ENCODE data around the gene CNGB1.

DNA sequence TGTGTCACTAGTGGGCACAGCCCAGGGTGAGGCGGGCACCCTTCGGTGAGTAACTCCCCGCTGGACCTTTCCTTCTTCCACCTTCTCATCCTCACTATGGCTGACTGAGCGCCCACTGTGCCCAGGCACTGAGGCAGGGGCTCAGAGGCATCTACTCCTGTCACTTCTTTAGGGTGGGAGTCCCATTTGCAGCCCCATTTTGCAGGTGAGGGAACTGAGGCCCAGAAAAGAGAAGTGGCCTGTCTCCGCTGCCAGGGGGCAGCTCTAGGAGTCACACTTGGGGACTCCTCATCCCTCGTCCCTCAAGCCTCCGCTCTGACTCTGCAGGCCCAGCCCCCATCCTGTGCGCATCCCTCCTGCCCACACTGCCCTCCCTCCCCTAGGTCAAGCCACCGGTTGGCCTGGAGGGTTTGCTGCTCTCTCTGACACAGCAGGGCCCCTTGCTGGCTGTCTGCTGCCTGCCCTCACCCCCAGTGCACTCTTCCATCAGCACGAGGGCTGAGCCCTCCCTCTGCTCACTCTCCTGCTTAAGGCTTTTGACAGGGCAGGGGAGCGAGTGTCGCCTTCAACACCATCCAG, 62.4 kb downstream of the CNGB1 start:
- TF ChIP-seq, protein P1, sequence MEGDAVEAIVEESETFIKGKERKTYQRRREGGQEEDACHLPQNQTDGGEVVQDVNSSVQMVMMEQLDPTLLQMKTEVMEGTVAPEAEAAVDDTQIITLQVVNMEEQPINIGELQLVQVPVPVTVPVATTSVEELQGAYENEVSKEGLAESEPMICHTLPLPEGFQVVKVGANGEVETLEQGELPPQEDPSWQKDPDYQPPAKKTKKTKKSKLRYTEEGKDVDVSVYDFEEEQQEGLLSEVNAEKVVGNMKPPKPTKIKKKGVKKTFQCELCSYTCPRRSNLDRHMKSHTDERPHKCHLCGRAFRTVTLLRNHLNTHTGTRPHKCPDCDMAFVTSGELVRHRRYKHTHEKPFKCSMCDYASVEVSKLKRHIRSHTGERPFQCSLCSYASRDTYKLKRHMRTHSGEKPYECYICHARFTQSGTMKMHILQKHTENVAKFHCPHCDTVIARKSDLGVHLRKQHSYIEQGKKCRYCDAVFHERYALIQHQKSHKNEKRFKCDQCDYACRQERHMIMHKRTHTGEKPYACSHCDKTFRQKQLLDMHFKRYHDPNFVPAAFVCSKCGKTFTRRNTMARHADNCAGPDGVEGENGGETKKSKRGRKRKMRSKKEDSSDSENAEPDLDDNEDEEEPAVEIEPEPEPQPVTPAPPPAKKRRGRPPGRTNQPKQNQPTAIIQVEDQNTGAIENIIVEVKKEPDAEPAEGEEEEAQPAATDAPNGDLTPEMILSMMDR (IDR thresholded peaks at IDR 0.05; ENCODE audit: poor library complexity, severe bottlenecking): no peak
- TF ChIP-seq RAD21 (conservative IDR thresholded peaks at IDR 0.05) (no peak), TAF1 (IDR thresholded peaks at IDR 0.05; ENCODE audit: low read depth) (no peak), EZH2 (IDR thresholded peaks at IDR 0.05; ENCODE audit: borderline replicate concordance, insufficient read depth, low read length, poor library complexity, severe bottlenecking) (no peak)

All from neural cell (in vitro differentiated cells).